Hematopoietic multipotent progenitor cell treated with erythropoietin and hydrocortisone succinate and interleukin-3 and kit ligand, for 4 days (in vitro differentiated cells): ENCODE results near the gene NPPC.
"Not testable (repeated sequence)": the region's sequence is repeated elsewhere in the genome, so short reads cannot be mapped to it uniquely, and the experiment has no call there.

Experiments used
- DNase-seq: peaks from one replicate; pipeline ENCODE4 v3.0.0-alpha.2; 2015

Gene NPPC

GRCh38 chr2:231926180-231926741, at the start of gene NPPC:
NPPC (minus strand) TSS chr2:231926396; CDS start chr2:231926249, 147 bp downstream.
- peak; percentile 84 for DNase-seq

GRCh38 chr2:231975001-231975400, 48.8 kb upstream of the NPPC start:
- no peak for DNase-seq

GRCh38 chr2:231970461-231970860, 44.3 kb upstream of the NPPC start:
- DNase-seq = no peak

- no peak for DNase-seq
Measured at GRCh38 chr2:231968820-231969219, 42.6 kb upstream of the NPPC start.

GRCh38 chr2:231966886-231967285, 40.7 kb upstream of the NPPC start:
- no peak for DNase-seq

- no peak for DNase-seq
Measured at GRCh38 chr2:231965102-231965501, 38.9 kb upstream of the NPPC start.

- peak; percentile 95 for DNase-seq
Measured at GRCh38 chr2:231961349-231962166, 35.4 kb upstream of the NPPC start, which contains the start of gene DIS3L2. DIS3L2 (plus strand) TSS chr2:231961713; CDS start chr2:232014928, 53,215 bp downstream.

- peak; percentile 10 for DNase-seq
Measured at GRCh38 chr2:231960810-231961348, 34.7 kb upstream of the NPPC start.

GRCh38 chr2:231957913-231958763, 31.9 kb upstream of the NPPC start:
- no peak for DNase-seq

- DNase-seq = no peak
Measured at GRCh38 chr2:231955758-231956472, 29.7 kb upstream of the NPPC start.

- no peak for DNase-seq
Measured at GRCh38 chr2:231951452-231952035, 25.3 kb upstream of the NPPC start.

GRCh38 chr2:231947694-231948093, 21.5 kb upstream of the NPPC start:
- DNase-seq = no peak

- DNase-seq = not testable (repeated sequence)
Measured at GRCh38 chr2:231947112-231947511, 20.9 kb upstream of the NPPC start.

- DNase-seq = no peak
Measured at GRCh38 chr2:231946241-231946814, 20.1 kb upstream of the NPPC start.

- DNase-seq = no peak
Measured at GRCh38 chr2:231942180-231942579, 16.0 kb upstream of the NPPC start.

GRCh38 chr2:231941673-231942072, 15.5 kb upstream of the NPPC start:
- DNase-seq = no peak

- DNase-seq = no peak
Measured at GRCh38 chr2:231940795-231941194, 14.6 kb upstream of the NPPC start.

- DNase-seq = no peak
Measured at GRCh38 chr2:231939022-231939421, 12.8 kb upstream of the NPPC start.

- DNase-seq = no peak
Measured at GRCh38 chr2:231937057-231937456, 10.9 kb upstream of the NPPC start.

GRCh38 chr2:231936491-231936890, 10.3 kb upstream of the NPPC start:
- DNase-seq = no peak

- no peak for DNase-seq
Measured at GRCh38 chr2:231935815-231936214, 9.6 kb upstream of the NPPC start.

- no peak for DNase-seq
Measured at GRCh38 chr2:231935207-231935524, 9.0 kb upstream of the NPPC start.
